ENCODE data around the gene CDHR4.
"Not testable (repeated sequence)": the region's sequence is repeated elsewhere in the genome, so short reads cannot be mapped to it uniquely, and the experiment has no call there.

The CDHR4 gene

DNA sequence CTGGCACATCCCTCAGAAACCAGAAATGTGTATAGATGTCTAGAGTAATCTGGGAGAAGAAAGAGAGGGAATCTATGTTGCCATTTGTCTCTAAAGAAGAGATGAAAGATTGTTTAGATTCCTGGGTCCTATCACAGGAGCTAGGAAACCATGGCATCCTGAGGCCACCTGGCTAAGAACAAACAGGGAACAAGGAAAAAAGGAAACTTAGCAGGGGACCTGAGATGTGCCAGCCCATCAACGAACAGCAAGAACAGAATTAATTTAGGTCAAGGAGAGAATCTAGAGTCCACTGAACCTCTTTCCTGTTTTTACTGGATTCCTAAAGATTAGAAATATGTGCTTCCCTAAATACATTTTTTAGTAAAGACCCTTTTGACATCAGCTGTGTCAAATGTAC, 43.6 kb downstream of the CDHR4 start:
- Histone ChIP-seq H3K36me3 (ENCODE audit: insufficient read depth, low read length) (peaks cover 6% of the 10 kb centered on the region), H3K4me1 (ENCODE audit: insufficient read depth, low read length) (no peaks in the 10 kb centered on the region), H3K27me3 (ENCODE audit: insufficient read depth, low read length) (no peaks in the 10 kb centered on the region), H3K4me3 (ENCODE audit: low read length) (no peak overlapping the region), H3K9me3 (ENCODE audit: low read length) (no peaks in the 10 kb centered on the region), H2AFZ (ENCODE audit: low read depth, low read length) (no peak overlapping the region)

DNA sequence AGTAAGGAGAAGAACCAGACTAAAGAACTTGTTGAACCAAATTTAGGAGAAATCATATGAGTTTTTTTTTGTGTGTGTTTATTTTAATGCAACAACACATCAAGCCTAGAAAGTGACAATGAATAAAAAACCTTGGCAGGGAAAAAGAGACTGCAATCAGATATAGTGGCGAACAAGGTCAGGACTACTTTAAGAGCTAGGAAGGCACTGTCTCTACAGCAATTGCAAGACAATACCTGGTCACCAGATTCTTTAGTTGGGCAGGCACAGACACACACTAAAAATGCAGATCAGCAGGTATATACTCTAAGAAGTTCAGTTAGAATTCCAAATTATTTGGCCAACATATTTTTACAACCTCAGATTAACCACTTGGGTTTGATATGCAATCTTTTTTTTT, 45.1 kb downstream of the CDHR4 start:
- no peak overlapping the region for H3K4me3 ChIP-seq (ENCODE audit: low read length)
- no peaks in the 10 kb centered on the region for H3K9me3 ChIP-seq (ENCODE audit: low read length)
- H2AFZ ChIP-seq (ENCODE audit: low read depth, low read length): no peak overlapping the region
- no peaks in the 10 kb centered on the region for H3K27me3 ChIP-seq (ENCODE audit: insufficient read depth, low read length)
- peaks cover 11% of the 10 kb centered on the region for H3K36me3 ChIP-seq (ENCODE audit: insufficient read depth, low read length)
- no peaks in the 10 kb centered on the region for H3K4me1 ChIP-seq (ENCODE audit: insufficient read depth, low read length)

DNA sequence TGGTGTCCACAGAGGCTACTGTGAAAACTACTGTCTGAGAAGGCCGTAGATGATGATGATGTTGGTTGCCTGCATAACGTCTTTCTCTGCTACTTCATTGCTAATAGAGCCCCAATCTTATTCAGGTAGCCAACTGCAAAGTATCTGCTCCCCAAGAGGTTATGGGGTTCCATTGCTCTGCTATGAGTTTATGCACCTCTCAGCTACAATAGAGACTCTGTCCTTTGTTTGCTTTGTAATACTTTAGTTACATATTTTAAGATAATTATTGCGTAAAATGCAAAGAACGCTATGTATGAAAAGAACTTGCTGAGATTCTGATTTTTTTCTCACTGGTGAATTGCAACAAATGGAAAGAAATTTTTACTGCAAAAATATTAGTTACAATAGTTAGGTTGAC, 48.2 kb downstream of the CDHR4 start:
- Histone ChIP-seq H3K27me3 (ENCODE audit: insufficient read depth, low read length) (no peaks in the 10 kb centered on the region), H3K9me3 (ENCODE audit: low read length) (no peaks in the 10 kb centered on the region), H3K4me3 (ENCODE audit: low read length) (no peak overlapping the region), H3K36me3 (ENCODE audit: insufficient read depth, low read length) (peaks cover 21% of the 10 kb centered on the region), H3K4me1 (ENCODE audit: insufficient read depth, low read length) (peaks cover 5% of the 10 kb centered on the region), H2AFZ (ENCODE audit: low read depth, low read length) (no peak overlapping the region)

DNA sequence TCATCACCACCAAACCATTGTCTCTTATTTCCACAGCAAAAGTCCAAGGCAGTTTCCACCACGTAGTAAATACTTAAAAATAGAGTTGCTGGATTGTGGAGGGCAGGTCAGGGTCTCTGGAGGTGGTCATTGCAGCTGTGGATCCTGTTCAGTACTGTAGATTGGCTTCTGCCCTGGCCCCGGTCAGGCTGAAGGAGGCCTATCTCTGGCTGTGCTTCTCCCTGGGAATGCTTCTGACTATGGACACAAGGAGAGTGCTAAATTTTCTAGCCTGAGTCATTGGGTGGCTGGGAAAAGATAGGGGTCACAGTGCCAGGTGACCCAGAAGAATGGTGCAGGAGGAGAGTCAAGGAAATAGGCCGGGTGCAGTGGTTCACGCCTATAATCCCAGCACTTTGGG, 49.6 kb downstream of the CDHR4 start:
- Histone ChIP-seq H3K9me3 (ENCODE audit: low read length) (no peaks in the 10 kb centered on the region), H3K27me3 (ENCODE audit: insufficient read depth, low read length) (no peaks in the 10 kb centered on the region), H3K4me3 (ENCODE audit: low read length) (no peak overlapping the region), H3K4me1 (ENCODE audit: insufficient read depth, low read length) (peaks cover 5% of the 10 kb centered on the region), H2AFZ (ENCODE audit: low read depth, low read length) (no peak overlapping the region), H3K36me3 (ENCODE audit: insufficient read depth, low read length) (peaks cover 30% of the 10 kb centered on the region)

DNA sequence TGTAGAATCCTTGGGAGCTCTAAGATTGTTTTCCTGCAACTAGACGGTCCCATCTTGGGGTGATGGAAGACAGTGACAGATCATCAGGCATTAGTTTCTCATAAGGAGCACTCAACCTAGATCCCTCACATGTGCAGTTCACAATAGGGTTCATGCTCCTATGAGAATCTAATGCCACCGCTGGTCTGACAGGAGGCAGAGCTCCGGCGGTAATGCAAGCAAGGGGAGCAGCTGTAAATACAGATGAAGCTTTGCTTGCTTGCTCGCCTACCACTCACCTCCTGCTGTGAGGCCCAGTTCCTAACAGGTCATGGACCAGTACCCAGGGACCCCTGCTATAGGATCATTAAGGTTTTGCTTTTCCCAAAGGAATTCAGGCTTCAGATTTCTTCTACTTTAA, 50.8 kb downstream of the CDHR4 start:
- H2AFZ ChIP-seq (ENCODE audit: low read depth, low read length); H3K4me3 ChIP-seq (ENCODE audit: low read length): not testable (repeated sequence)
- H3K36me3 ChIP-seq (ENCODE audit: insufficient read depth, low read length): peaks cover 35% of the 10 kb centered on the region

DNA sequence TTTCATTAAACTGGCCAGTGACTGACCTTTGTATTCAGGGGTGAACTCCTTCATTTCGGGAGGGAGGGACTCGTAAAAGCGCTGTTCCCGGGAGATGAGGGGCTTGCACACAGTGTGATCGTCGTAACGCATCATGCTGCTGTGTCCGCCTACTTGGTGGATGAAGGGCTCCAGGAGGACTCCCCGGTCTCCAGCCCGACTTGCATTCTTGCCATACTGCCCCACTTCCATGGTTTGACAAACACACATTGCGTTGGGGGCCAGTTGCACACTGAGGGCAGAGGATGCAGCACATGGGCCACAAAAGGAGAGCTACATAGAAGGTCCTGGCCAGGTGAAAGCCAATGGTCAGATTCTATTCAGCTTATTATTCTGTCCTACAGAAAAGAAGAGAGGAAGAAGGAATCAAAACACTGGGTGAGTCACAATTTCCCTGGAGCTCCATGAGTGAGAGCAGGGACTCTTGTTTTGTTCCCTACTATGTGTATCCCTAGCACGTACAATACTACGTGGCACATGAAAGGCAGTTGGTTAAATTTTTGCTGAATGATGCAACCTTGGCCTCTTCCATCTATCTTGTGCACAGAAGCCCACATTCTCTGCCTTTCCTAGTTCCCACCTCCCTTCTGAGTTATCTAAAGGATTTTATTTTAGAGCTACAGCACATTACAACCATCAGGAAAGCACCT, 51.7 kb downstream of the CDHR4 start:
- Histone ChIP-seq H3K36me3 (ENCODE audit: insufficient read depth, low read length) (peaks cover 41% of the 10 kb centered on the region), H2AFZ (ENCODE audit: low read depth, low read length) (no peak overlapping the region), H3K4me3 (ENCODE audit: low read length) (no peak overlapping the region), H3K27me3 (ENCODE audit: insufficient read depth, low read length) (no peaks in the 10 kb centered on the region), H3K9me3 (ENCODE audit: low read length) (no peaks in the 10 kb centered on the region), H3K4me1 (ENCODE audit: insufficient read depth, low read length) (peaks cover 5% of the 10 kb centered on the region)

More for the DNA sequence above, 50.8 kb downstream of the CDHR4 start:
- not testable (repeated sequence) for H3K4me1 ChIP-seq (ENCODE audit: insufficient read depth, low read length); H3K9me3 ChIP-seq (ENCODE audit: low read length); H3K27me3 ChIP-seq (ENCODE audit: insufficient read depth, low read length)

DNA sequence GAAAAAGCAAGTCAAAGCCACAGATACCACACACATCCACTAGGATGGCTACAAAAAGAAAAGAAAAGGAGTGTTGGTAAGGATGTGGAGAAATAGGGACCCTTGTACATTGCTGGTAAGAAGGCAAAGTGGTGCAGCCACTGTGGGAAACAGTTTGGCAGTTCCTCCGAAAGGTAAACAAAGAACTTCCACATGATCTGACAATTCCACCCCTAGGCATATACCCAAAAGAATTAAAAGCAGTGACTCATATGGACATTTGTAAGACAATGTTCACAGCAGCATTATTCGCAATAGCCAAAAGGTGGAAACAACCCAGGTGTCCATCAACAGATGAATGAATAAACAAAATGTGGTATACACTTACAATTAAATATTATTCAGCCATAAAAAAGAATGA, 53.7 kb downstream of the CDHR4 start:
- Histone ChIP-seq H3K36me3 (ENCODE audit: insufficient read depth, low read length) (peaks cover 44% of the 10 kb centered on the region), H3K4me1 (ENCODE audit: insufficient read depth, low read length) (peaks cover 5% of the 10 kb centered on the region), H3K4me3 (ENCODE audit: low read length) (no peak overlapping the region), H3K9me3 (ENCODE audit: low read length) (no peaks in the 10 kb centered on the region), H3K27me3 (ENCODE audit: insufficient read depth, low read length) (no peaks in the 10 kb centered on the region), H2AFZ (ENCODE audit: low read depth, low read length) (no peak overlapping the region)

Measured in neuron (in vitro differentiated cells).